HCT116 (cell line): ENCODE results near the gene WDR37. TPM values are rescaled to one million over a fixed set of nuclear protein-coding genes. Genes with fewer than 3 reads are reported as not detected.

Experiments
- ATAC-seq: fragments of 200-7000 bp; cut with Tn5 transposase; 2 replicates; pipeline ENCODE4 v1.9.1; 2020; ENCODE audit warnings: mild to moderate bottlenecking, moderate library complexity
- BruUV-seq: library from RNA; stranded (reverse); fragments of 400-500 nt; replicated peaks from 2 replicates; lab custom pipeline; 2021; lab: Mats Ljungman, UMichigan
- CTCF ChIA-PET: fragments of 300-600 bp; sonication (Branson Sonifier 250); formaldehyde crosslinking; loops from one replicate; lab custom pipeline; 2021; ENCODE audit warnings: antibody characterized with exemption; lab: Charles Lee
- POLR2A ChIA-PET: fragments of 300-600, 350-600 bp; sonication (Branson Sonifier 250); formaldehyde crosslinking; loops from one replicate; lab custom pipeline; 2021; ENCODE audit warnings: antibody characterized with exemption; lab: Charles Lee
- RAD21 ChIA-PET, 2 experiments: fragments of 300-600 bp; sonication (Branson Sonifier 250); formaldehyde crosslinking; loops; one replicate each; lab custom pipeline; 2023; ENCODE audit warnings: low total read pairs in 2 of 2; ENCODE audit not compliant: uncharacterized antibody in 2 of 2, unreplicated experiment in 2 of 2, low non-redundant PET in 1 of 2; lab: Charles Lee
- DNase-seq: peaks from one replicate; pipeline ENCODE4 v3.0.0-alpha.2; 2010; ENCODE audit warnings: low read depth, low spot score
- H2AFZ ChIP-seq: fragments of 200-600 bp; shearing (Covaris generic), sonication (generic); 2 replicates; pipeline ENCODE4 v1.6.1; 2017; ENCODE audit warnings: low read depth, mixed run types, mixed read lengths, antibody characterized with exemption, low read length; ENCODE audit not compliant: poor library complexity, severe bottlenecking
- H3K27ac ChIP-seq: 2 replicates; pipeline ENCODE4 v1.5.1; 2012; ENCODE audit warnings: low read depth, low read length
- H3K27me3 ChIP-seq: fragments of 200-600 bp; sonication (generic); 2 replicates; pipeline ENCODE4 v1.6.1; 2016; ENCODE audit warnings: mixed run types, low read length, mixed read lengths; ENCODE audit not compliant: insufficient read depth
- H3K36me3 ChIP-seq, 2 experiments: fragments of 200-500 bp in 1 of 2; fragments of 200-600 bp in 1 of 2; sonication (Bioruptor generic) in 1 of 2; sonication (generic) in 1 of 2; 2 replicates each; pipeline versions ENCODE4 v1.5.1 to v1.6.1; 2014 to 2016; ENCODE audit warnings: low read length in 2 of 2, inconsistent platforms in 1 of 2, mixed read lengths in 1 of 2, mixed run types in 1 of 2; ENCODE audit not compliant: insufficient read depth in 2 of 2, control insufficient read depth in 1 of 2
- H3K4me1 ChIP-seq, 2 experiments: fragments of 200-600 bp in 1 of 2; sonication (generic) in 1 of 2; 2 replicates each; pipeline versions ENCODE4 v1.5.1 to v1.6.1; 2012 to 2017; ENCODE audit warnings: low read length in 2 of 2, inconsistent platforms in 1 of 2, mild to moderate bottlenecking in 1 of 2, mixed read lengths in 1 of 2, mixed run types in 1 of 2, moderate library complexity in 1 of 2; ENCODE audit not compliant: insufficient read depth in 2 of 2, control insufficient read depth in 1 of 2
- H3K4me2 ChIP-seq: fragments of 200-600 bp; sonication (generic); 2 replicates; pipeline ENCODE4 v1.6.1; 2017; ENCODE audit warnings: mixed run types, low read length, mixed read lengths
- H3K4me3 ChIP-seq, 2 experiments: fragments of 200-600 bp in 1 of 2; sonication (generic) in 1 of 2; replicated peaks in 1 of 2; 2 replicates each; pipeline ENCODE4 v1.5.1; 2011 to 2016; ENCODE audit warnings: low read length in 2 of 2, control low read depth in 1 of 2, low read depth in 1 of 2, mild to moderate bottlenecking in 1 of 2, mixed read lengths in 1 of 2, mixed run types in 1 of 2
- H3K79me2 ChIP-seq: fragments of 200-600 bp; sonication (generic); 2 replicates; pipeline ENCODE4 v1.6.1; 2017; ENCODE audit warnings: mild to moderate bottlenecking, mixed run types, low read length, moderate library complexity, mixed read lengths; ENCODE audit not compliant: insufficient read depth
- H3K9ac ChIP-seq: fragments of 200-600 bp; sonication (generic); 2 replicates; pipeline ENCODE4 v1.6.1; 2016; ENCODE audit warnings: low read length, mixed read lengths
- H3K9me2 ChIP-seq: fragments of 200-600 bp; sonication (generic), shearing (Covaris generic); 2 replicates; pipeline ENCODE4 v1.6.1; 2017; ENCODE audit warnings: mixed run types, mild to moderate bottlenecking, moderate library complexity; ENCODE audit not compliant: insufficient read depth
- H3K9me3 ChIP-seq, 2 experiments: fragments of 200-500 bp in 1 of 2; fragments of 200-600 bp in 1 of 2; sonication (Bioruptor generic) in 1 of 2; sonication (generic) in 1 of 2; 2 replicates each; pipeline ENCODE4 v1.6.1; 2014 to 2017; ENCODE audit warnings: low read length in 2 of 2, mixed read lengths in 2 of 2, inconsistent platforms in 1 of 2, low read depth in 1 of 2, mild to moderate bottlenecking in 1 of 2, mixed run types in 1 of 2, moderate library complexity in 1 of 2; ENCODE audit not compliant: control insufficient read depth in 1 of 2, insufficient read depth in 1 of 2
- H4K20me1 ChIP-seq: fragments of 200-600 bp; sonication (generic), shearing (Covaris generic); 2 replicates; pipeline ENCODE4 v1.6.1; 2017; ENCODE audit warnings: mixed run types, mild to moderate bottlenecking, moderate library complexity; ENCODE audit not compliant: insufficient read depth
- ATF3 ChIP-seq: IDR thresholded peaks from 2 replicates; pipeline ENCODE4 v1.6.1; 2012
- CEBPB ChIP-seq: IDR thresholded peaks from 2 replicates; pipeline ENCODE4 v1.6.1; 2012; ENCODE audit warnings: low read depth
- EGR1 ChIP-seq: IDR thresholded peaks from 2 replicates; pipeline ENCODE4 v1.6.1; 2012; ENCODE audit warnings: low read depth
- EZH2 ChIP-seq: fragments of 200-600 bp; sonication (generic); IDR thresholded peaks from 2 replicates; pipeline ENCODE4 v1.6.1; 2017; ENCODE audit warnings: antibody characterized with exemption, mixed run types
- EZH2phosphoT487 ChIP-seq: fragments of 200-600 bp; IDR thresholded peaks from 2 replicates; pipeline ENCODE4 v1.6.1; 2018; ENCODE audit warnings: antibody characterized with exemption, borderline replicate concordance
- FOSL1 ChIP-seq: IDR thresholded peaks from 2 replicates; pipeline ENCODE4 v1.6.1; 2012; ENCODE audit warnings: low read depth
- JUND ChIP-seq: IDR thresholded peaks from 2 replicates; pipeline ENCODE4 v1.6.1; 2012
- MAX ChIP-seq: IDR thresholded peaks from 2 replicates; pipeline ENCODE4 v1.6.1; 2012
- POLR2A ChIP-seq: IDR thresholded peaks from 2 replicates; pipeline ENCODE4 v1.7.0; 2011; ENCODE audit warnings: borderline replicate concordance; ENCODE audit not compliant: insufficient read depth, insufficient read length; ENCODE audit errors: extremely low read depth
- POLR2AphosphoS5 ChIP-seq: IDR thresholded peaks from 2 replicates; pipeline ENCODE4 v1.6.1; 2011; ENCODE audit warnings: mild to moderate bottlenecking, low read depth, low read length, moderate library complexity
- RAD21 ChIP-seq: IDR thresholded peaks from 2 replicates; pipeline ENCODE4 v1.6.1; 2012; ENCODE audit warnings: low read depth, mild to moderate bottlenecking
- REST ChIP-seq: IDR thresholded peaks from 2 replicates; pipeline ENCODE4 v1.6.1; 2012; ENCODE audit warnings: low read depth
- SIN3A ChIP-seq: IDR thresholded peaks from 2 replicates; pipeline ENCODE4 v1.6.1; 2012; ENCODE audit warnings: low read depth
- SP1 ChIP-seq: IDR thresholded peaks from 2 replicates; pipeline ENCODE4 v1.6.1; 2012; ENCODE audit warnings: low read depth
- SRF ChIP-seq: IDR thresholded peaks from 2 replicates; pipeline ENCODE4 v1.6.1; 2012; ENCODE audit warnings: low read depth
- TCF7L2 ChIP-seq: IDR thresholded peaks from 2 replicates; pipeline ENCODE4 v1.7.0; 2011; ENCODE audit warnings: borderline replicate concordance, inconsistent platforms; ENCODE audit not compliant: insufficient read depth, insufficient read length; ENCODE audit errors: extremely low read depth
- YY1 ChIP-seq: IDR thresholded peaks from 2 replicates; pipeline ENCODE4 v1.6.1; 2011; ENCODE audit warnings: low read length, low read depth, moderate library complexity, mild to moderate bottlenecking; ENCODE audit not compliant: insufficient replicate concordance; ENCODE audit errors: extremely low read depth
- ZFX ChIP-seq: fragments of 450-650 bp; IDR thresholded peaks from 2 replicates; pipeline ENCODE4 v1.6.1; 2017
- ZNF274 ChIP-seq: fragments of 200-500 bp; sonication (Bioruptor generic); IDR thresholded peaks from 2 replicates; pipeline ENCODE4 v1.6.1; 2014; ENCODE audit warnings: mild to moderate bottlenecking, low read depth, low read length, inconsistent platforms
- intact Hi-C: fragments of 100-400 bp; cut with micrococcal nuclease; formaldehyde crosslinking; loops from 2 replicates; pipeline ENCODE4 v1.10.0; 2022
- total RNA-seq: library from RNA; stranded (reverse); gene quantifications from one replicate; pipeline ENCODE4 v1.2.1, GENCODE V29; 2021; ENCODE audit not compliant: unreplicated experiment

Gene WDR37
- total RNA-seq, 1 experiment from 2014 or later: 9.1 TPM

GRCh38 chr10:1047937-1048336 is 8.2 kb upstream of the WDR37 start:
- intact Hi-C loops: no loop called here
- POLR2A ChIA-PET: no interaction called here
- Histone ChIP-seq H3K27ac (peak overlapping the region; percentile 78), H3K36me3 (peaks cover 0 to 6% of the 10 kb centered on the region in 2 experiments; a peak in 2 of 4 replicates)
- BruUV-seq: no TSS peak
- no peak for TF ChIP-seq RAD21
- no peak for TF ChIP-seq EZH2phosphoT487
- no peak for TF ChIP-seq SIN3A
- no peak for TF ChIP-seq TCF7L2
- TF ChIP-seq REST: no peak
- no peak for TF ChIP-seq ZFX
- TF ChIP-seq JUND: no peak
- TF ChIP-seq EGR1: no peak
- TF ChIP-seq SRF: no peak
- TF ChIP-seq FOSL1: no peak
- TF ChIP-seq ATF3: no peak
- no peak for TF ChIP-seq EZH2
- TF ChIP-seq MAX: no peak
- no peak for TF ChIP-seq POLR2AphosphoS5
- no peak for TF ChIP-seq YY1
- TF ChIP-seq ZNF274: no peak
- no peak for TF ChIP-seq CEBPB
- TF ChIP-seq POLR2A: no peak
- no peak for TF ChIP-seq SP1
- TF ChIP-seq, all 23 proteins: peak for 0
- H2AFZ ChIP-seq: no peak overlapping the region
- CTCF ChIA-PET: no interaction called here
- peak overlapping the region; percentile 84 for H3K9ac ChIP-seq
- H3K27me3 ChIP-seq: no peaks in the 10 kb centered on the region
- ATAC-seq: no peak
- H3K79me2 ChIP-seq: peaks cover 73% of the 10 kb centered on the region
- H3K4me3 ChIP-seq: peak overlapping the region; percentile 90 to 91
- RAD21 ChIA-PET: no interaction called here
- peaks cover 16 to 25% of the 10 kb centered on the region in 2 experiments for H3K4me1 ChIP-seq
- DNase-seq: no peak
- no peaks in the 10 kb centered on the region for H3K9me3 ChIP-seq
- no peaks in the 10 kb centered on the region for H3K9me2 ChIP-seq
- peak overlapping the region; percentile 93 for H3K4me2 ChIP-seq
- H4K20me1 ChIP-seq: no peaks in the 10 kb centered on the region; the same call in 1 of the 2 replicates
